NCI-H2029 (cell line): ENCODE results near the gene SEC24D.

Experiments
- DNase-seq: peaks from one replicate; lab custom pipeline; 2025; lab: John Stamatoyannopoulos, UW

Gene SEC24D

GRCh38 chr4:118774321-118774720 is 61.6 kb downstream of the SEC24D start:
- no peak for DNase-seq

GRCh38 chr4:118773429-118773792 is 62.5 kb downstream of the SEC24D start:
- no peak for DNase-seq

DNA sequence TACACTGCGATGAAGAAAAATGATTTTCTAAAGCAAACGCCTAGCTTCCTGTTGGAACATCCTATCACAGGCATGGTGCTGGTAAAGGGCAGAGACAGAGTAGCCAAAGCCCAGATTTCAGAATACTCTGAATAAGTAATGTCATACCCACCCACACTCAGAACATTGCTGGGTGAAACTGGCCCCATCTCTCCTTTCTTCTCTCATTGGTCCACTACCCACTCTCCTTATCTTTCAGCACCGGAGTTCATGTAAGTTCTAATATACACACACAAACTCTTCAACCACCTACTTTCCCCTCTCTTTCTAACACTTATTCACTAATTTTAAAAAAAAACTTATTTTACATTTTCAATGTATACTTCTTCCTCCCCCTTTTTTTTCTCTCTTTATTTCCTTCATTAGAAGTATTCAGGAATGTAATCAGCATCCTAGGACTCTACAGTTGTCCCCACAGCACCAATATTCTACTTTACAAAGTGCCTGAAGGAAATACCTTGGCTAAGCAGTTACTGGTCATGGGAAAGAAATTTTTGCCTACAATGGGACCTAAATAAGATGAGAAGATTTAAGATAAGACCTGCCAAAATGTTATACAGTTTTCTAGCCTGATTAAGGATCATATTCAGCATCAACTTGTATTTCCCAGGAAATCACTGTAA is 63.0 kb downstream of the SEC24D start:
- DNase-seq = no peak

GRCh38 chr4:118772081-118772766 is 63.7 kb downstream of the SEC24D start:
- peak; percentile 17 for DNase-seq

DNA sequence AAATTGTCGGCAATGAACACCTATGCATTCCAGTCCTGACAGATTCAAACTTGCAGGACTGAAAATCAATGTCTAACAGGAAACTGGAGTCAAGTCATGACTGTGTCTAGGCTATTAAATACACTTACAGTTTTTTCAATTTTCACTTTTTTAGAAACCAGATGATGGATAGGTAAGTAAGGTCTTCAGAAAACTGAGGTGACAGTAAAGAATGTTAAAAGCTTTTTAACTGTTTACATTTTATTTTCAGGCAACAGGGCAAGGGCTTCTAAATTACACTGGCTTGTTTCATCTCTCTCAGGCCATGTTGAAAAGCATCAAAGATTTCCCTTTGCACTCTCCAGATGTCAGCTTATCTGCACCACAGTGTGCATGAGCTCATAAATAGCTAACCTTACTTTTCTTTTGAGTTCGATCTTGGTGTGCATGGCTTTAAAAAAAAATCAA is 65.2 kb downstream of the SEC24D start:
- no peak for DNase-seq

GRCh38 chr4:118769161-118769560 is 66.8 kb downstream of the SEC24D start:
- DNase-seq = no peak

DNA sequence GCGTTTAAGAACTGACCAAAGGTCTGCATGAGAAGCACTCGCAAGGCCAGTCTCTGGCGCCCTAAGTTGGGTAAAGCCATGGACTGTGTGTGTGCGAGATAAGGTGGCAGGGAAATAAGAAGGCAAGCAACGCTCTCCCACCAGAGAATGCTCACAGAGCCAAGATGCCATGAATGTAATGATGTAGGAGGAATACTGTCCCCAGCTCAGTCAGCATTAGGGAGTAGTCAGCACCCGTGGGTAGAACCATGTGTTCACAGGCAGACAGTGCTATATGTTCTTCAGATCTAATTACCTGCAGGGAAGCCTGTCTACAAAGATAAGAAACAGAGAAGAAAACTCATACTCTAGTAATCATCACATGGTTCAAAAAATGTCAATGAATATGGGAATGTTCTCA is 68.8 kb downstream of the SEC24D start:
- DNase-seq = no peak

DNA sequence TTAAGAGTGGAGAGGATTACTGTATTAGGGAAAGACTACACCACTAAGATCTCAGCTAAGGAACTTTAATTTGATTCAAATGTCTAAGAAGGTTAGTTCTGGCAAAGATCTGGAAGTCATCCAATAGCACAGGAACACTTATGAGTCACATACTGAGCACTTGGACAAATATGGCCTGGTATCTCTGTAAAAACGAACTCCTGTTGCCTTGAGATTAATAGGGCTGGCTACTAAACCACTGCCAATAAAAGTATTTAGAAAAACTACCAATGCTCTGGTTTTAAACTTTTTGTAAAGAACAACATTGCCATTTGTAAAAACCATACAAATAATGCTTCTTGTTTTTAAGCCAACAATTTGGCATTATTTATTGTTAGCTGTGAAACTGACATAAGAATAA is 70.5 kb downstream of the SEC24D start:
- DNase-seq = no peak

DNA sequence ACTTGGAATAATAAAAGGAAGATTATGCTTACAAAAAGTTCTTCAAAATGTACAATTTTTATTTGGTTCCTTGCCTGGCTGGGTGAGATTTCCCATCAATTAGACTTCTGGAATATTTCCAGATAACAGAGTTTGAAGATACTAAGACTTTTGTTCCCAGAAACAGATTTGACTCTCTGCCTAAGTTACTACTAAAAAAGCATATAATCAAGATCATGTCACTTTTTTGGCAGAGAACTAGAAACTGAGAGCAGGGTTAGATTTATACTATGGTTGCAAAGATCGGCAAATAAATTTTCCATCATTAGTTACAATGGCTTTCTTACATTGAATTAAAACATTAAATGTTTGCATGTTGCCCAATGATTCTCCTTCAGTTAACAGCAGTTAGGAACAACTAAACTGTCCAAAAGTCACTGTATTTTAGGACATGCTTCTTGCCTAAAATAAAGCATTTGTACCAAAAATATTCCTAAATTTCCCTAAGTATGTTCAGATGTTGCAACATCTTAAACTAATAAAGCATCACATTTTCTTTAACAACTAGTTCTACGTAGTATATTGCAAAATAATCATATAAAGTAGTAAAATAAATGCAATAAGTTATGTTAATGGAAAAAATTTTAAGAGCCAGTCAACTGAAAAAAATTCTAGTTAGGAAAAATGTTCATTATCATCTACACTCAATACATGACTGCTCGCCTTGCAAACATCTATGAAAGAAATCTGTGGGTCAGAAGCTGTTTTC is 73.0 kb downstream of the SEC24D start:
- no peak for DNase-seq

DNA sequence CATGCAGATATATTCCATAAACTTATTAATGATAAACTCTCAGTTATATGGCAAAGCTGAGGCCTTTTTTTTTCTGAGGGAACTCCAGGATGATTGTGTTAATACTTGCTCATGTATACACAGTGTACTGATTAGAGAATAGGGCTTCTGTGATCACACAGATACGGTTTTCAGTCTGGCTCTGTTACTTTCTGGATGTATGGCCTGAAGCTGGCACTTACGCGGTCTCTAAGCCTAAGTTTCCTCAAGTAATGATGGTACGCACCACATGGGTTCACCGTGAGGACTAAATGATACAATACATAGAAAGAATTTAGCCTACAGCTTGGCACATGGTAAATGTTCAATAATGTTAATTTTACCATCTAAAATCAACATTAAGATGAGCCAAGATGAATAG is 73.8 kb downstream of the SEC24D start:
- DNase-seq = no peak

DNA sequence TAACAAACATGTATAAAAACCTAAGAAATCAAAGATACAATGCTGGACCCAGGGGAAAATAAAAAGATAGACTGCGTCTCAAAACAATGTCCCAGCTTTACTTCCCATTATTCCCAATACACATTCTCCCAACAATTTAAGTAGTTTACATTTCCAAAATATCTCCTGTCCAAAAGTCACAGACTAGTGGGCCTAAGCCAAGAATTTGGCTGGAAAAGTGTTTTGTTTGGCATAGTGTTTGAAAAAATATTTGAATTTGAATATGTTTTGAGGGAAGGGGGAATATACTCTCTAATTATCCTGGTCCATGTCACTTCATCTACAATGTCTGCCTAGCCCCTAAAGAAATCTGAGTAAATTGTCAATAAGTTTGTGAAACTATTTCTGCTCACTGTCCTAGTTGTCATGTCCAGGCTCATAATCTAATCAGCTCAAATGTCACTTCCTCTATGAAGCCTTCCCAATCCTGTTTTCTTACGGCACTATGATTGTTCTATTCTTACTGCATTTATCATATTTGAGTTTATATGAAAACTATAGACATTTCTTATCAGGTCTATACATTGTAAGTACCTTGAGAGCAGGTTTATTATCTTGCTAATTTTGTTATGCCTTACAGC is 74.4 kb downstream of the SEC24D start:
- DNase-seq = no peak

- no peak for DNase-seq
Measured at GRCh38 chr4:118760493-118760892, 75.4 kb downstream of the SEC24D start.

DNA sequence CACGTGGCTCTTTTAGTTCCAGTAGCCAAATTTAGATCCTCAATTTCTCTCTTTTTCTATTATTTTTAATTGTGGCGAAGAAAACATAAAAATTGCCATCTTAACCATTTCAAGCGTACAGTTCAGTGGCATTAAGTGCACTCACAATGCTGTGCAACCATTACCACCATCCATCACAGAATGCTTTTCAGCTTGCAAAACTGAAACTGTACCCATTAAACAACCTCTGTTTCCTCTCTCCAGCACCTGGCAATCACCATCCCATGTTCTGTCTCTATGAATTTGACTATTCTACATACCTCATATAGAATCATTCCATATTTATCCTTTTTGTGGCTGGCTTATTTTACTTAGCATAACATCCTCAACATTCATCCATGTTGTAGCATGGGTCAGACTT is 75.8 kb downstream of the SEC24D start:
- DNase-seq = no peak

DNA sequence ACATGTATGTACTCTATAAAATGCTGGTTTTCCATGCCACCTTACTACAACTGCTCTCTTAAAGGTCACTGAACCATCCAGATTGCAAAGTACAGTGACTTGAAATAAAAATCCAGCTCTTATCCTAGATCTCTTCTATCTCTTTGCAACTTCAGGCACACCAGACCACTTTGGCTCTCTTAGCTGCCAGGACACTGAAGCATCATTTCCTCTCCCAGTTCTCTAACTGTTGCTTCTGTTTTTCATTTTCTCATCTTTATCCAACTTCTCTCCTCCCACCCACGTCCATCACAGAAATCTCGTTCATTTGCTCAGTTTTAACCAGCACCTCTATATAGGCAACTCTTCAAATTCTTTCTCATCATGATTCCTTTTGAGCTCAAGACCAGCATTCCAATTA is 76.4 kb downstream of the SEC24D start:
- no peak for DNase-seq

DNA sequence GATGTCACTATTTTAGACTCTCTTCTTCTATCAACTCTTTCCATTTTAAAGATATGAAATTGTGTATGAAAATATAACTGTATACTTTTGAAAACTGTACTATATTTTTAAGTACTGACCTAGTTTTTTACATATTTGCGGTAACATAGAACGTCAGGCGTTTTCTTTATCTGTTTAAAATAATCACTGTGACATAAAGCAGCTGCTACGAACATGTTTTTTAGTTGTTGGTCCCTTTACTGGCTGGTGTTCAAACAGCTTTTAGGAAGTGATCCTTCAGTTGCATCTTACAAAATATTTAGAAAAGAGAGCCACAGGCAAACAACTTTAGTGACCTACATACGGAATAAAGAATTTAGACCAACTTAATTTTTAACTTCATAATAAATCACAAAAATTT is 77.6 kb downstream of the SEC24D start:
- DNase-seq = no peak

DNA sequence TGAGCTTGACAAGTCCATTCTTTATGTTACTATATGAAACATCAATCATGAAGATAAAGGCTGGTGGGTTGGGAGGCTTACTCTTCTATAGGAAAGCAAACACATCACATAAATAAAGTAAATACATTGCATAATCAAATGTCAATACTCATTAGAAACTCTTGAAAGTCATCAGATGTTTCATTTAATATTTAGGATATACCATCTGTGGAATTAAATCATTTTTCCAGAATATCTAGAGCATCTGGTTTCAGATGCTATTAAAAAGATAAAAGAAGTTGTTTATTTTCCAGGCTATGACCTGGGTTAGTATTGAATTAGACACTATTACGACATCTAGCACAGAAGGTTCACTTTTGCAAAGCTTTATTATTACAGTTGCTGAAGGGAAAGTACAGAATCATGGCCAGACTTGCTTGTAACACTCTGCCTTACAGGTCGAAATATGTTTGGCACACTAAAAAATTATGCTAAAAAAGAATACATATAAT is 78.1 kb downstream of the SEC24D start:
- DNase-seq = no peak

- DNase-seq = no peak
Measured at GRCh38 chr4:118756958-118757357, 79.0 kb downstream of the SEC24D start.

DNA sequence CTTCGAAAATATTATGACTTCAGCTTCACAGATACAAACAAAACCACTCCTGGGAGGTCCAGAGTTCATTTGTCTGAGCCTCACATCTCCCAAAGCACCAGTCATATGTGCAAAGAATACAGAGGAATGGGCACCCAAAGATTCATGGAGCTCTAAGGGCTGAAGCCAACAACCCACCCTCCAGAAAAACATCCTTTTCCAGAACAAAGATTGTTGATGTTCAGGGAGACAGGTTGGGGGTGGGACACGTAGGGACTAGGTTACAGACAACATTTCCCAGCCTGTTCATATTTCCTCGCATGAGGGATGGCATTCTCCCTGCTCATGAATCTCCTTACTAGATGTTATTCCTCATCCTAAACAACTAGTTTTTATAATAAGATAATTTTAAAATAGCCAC is 79.5 kb downstream of the SEC24D start:
- DNase-seq = no peak

DNA sequence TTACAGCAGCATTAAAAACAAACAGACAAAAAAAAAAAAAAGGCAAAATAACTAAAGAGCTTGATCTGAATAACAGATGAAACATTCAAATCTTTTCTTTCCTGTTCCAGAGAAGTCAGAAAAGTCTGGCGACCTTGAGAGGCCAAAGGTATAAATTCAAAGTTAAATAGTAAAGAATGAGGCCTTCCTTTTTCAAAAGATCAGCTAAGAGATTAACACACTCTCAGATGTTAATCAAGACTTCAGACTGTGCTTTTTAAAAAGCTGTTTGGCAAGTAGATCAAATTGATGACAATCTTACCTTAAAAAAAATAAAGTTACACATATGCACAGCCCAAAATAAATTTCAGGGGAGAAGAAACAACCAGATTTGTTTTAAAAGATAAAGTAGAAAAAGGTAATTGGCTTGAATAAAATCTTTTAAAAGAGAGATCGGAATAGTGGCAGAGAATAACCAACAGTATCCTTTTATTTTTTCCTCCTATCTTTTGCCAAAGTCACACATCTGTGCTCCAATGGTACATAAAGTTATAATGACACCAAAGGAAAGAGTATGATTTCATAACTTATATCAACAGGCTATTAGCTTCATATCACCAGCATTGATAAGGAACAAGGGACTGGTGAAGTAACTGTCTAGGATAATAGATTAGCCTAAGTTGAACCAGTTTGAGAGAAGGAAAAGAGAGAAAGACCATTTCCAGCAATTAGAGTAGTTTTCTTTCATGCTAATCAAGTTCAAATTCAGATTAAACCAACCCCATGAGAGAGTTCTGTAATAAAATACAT is 80.3 kb downstream of the SEC24D start:
- no peak for DNase-seq

GRCh38 chr4:118754890-118755289 is 81.0 kb downstream of the SEC24D start:
- DNase-seq = no peak

GRCh38 chr4:118753685-118754084 is 82.2 kb downstream of the SEC24D start:
- DNase-seq = no peak

DNA sequence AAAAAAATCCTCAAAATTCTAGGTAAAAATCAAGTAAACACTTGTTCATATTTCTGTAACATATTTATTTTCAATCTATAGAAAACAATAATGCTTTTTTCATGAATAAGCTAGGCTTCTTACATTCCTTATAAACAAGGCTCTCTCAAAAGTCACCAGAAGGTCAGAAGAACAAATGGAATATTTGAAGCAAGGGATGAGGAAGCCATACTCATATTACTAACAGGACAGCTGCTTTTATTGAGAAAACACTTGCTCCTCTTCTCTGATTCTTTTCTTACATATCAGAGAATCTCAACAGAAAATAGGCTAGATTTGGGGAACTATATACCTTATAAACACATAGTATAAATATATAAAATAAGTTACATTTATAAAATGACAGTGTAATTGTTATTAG is 82.8 kb downstream of the SEC24D start:
- no peak for DNase-seq
